Thyroid gland (tissue), 4 donors: ENCODE measurements around the gene PARM1.

Source experiments
- POLR2A ChIP-seq, 2 donors: fragments of 450-650 bp; IDR thresholded peaks; one replicate each; pipeline ENCODE4 v1.6.1; 2017; ENCODE audit warnings: antibody characterized with exemption in 2 of 2, mild to moderate bottlenecking in 2 of 2, moderate library complexity in 1 of 2
- TF ChIP-seq, protein P1 (sequence below), 6 experiments: fragments of 200-600 bp in 3 of 6; fragments of 450-650 bp in 3 of 6; sonication (generic) in 3 of 6; IDR thresholded peaks; one replicate each; pipeline ENCODE4 v1.5.1; 2016 to 2019; ENCODE audit warnings: antibody characterized with exemption in 6 of 6, mild to moderate bottlenecking in 2 of 6, inconsistent platforms in 1 of 6, moderate library complexity in 1 of 6

- TF ChIP-seq, protein P1, sequence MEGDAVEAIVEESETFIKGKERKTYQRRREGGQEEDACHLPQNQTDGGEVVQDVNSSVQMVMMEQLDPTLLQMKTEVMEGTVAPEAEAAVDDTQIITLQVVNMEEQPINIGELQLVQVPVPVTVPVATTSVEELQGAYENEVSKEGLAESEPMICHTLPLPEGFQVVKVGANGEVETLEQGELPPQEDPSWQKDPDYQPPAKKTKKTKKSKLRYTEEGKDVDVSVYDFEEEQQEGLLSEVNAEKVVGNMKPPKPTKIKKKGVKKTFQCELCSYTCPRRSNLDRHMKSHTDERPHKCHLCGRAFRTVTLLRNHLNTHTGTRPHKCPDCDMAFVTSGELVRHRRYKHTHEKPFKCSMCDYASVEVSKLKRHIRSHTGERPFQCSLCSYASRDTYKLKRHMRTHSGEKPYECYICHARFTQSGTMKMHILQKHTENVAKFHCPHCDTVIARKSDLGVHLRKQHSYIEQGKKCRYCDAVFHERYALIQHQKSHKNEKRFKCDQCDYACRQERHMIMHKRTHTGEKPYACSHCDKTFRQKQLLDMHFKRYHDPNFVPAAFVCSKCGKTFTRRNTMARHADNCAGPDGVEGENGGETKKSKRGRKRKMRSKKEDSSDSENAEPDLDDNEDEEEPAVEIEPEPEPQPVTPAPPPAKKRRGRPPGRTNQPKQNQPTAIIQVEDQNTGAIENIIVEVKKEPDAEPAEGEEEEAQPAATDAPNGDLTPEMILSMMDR (IDR thresholded peaks at IDR 0.05), result no peak
- no peak for TF ChIP-seq POLR2A (IDR thresholded peaks at IDR 0.05)
Observed at GRCh38 chr4:74947798-74948197, 14.9 kb downstream of the PARM1 start.
